NCI-H1048 (cell line): ENCODE data around the gene RGS12.

Experiments used
- DNase-seq: peaks from one replicate; lab custom pipeline; 2025; lab: John Stamatoyannopoulos, UW

RGS12 gene

GRCh38 chr4:3334316-3334715 lies 41.5 kb downstream of the RGS12 start:
- no peak for DNase-seq

- DNase-seq, result no peak
Measured at GRCh38 chr4:3335385-3335784, 42.6 kb downstream of the RGS12 start.

- DNase-seq, result no peak
Measured at GRCh38 chr4:3335982-3336381, 43.2 kb downstream of the RGS12 start.

- no peak for DNase-seq
Measured at GRCh38 chr4:3336382-3337356, 43.8 kb downstream of the RGS12 start.

GRCh38 chr4:3337357-3337732 lies 44.5 kb downstream of the RGS12 start:
- DNase-seq, result no peak

- no peak for DNase-seq
Measured at GRCh38 chr4:3337811-3338210, 45.0 kb downstream of the RGS12 start.

- DNase-seq, result no peak
Measured at GRCh38 chr4:3338321-3338838, 45.6 kb downstream of the RGS12 start.

GRCh38 chr4:3338976-3339531 lies 46.2 kb downstream of the RGS12 start:
- DNase-seq, result no peak

- no peak for DNase-seq
Measured at GRCh38 chr4:3339577-3339976, 46.8 kb downstream of the RGS12 start.

- DNase-seq, result no peak
Measured at GRCh38 chr4:3340038-3340699, 47.3 kb downstream of the RGS12 start.

- no peak for DNase-seq
Measured at GRCh38 chr4:3340700-3341083, 47.9 kb downstream of the RGS12 start.

- DNase-seq, result no peak
Measured at GRCh38 chr4:3341760-3342159, 48.9 kb downstream of the RGS12 start.

- DNase-seq, result no peak
Measured at GRCh38 chr4:3342182-3342854, 49.5 kb downstream of the RGS12 start.
